Measurements from ENCODE around the gene PFDN6.
A peak's percentile ranks its signal among the peaks of the same experiment; 100 is the strongest.

Gene PFDN6

GRCh38 chr6:33289784-33290315 lies 449 bp downstream of the PFDN6 start:
- H3K4me1 ChIP-seq (ENCODE audit: control insufficient read depth in 1 of 2, insufficient read depth in 1 of 2, low read depth in 1 of 2, low read length in 1 of 2), result peaks cover 23 to 27% of the 10 kb centered on the region in 2 experiments
- no peaks in the 10 kb centered on the region for H3K27me3 ChIP-seq
- H3K36me3 ChIP-seq, result peaks cover 40% of the 10 kb centered on the region
- peak overlapping the region; percentile 78 for H3K27ac ChIP-seq
- no peaks in the 10 kb centered on the region for H3K9me3 ChIP-seq
- peak overlapping the region; percentile 98 to 99 for H3K4me3 ChIP-seq (ENCODE audit: low read depth in 1 of 2, low read length in 1 of 2)
- TF ChIP-seq CTCF (IDR thresholded peaks at IDR 0.05), result no peak

DNA sequence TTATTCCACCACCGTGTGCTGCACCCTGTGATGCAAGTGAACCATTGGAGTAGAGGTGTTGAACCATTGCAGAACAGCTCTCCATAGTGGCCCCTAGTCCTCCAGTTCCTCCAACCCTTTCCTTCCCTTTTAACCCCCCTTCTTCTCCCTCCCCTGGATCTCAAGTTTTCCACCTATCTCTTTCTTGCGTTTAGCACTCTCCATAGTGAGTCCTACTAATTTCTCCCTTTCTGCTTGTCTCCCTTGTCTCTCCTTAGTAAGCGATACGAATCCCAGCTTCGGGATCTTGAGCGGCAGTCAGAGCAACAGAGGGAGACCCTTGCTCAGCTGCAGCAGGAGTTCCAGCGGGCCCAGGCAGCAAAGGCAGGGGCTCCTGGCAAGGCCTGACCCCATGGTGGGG lies 1.1 kb downstream of the PFDN6 start:
- peak overlapping the region in 1 of 2 experiments; percentile 98 for H3K4me3 ChIP-seq (ENCODE audit: low read depth in 1 of 2, low read length in 1 of 2)
- H3K27me3 ChIP-seq, result no peaks in the 10 kb centered on the region
- H3K27ac ChIP-seq, result peak overlapping the region; percentile 78
- H3K4me1 ChIP-seq (ENCODE audit: control insufficient read depth in 1 of 2, insufficient read depth in 1 of 2, low read depth in 1 of 2, low read length in 1 of 2), result peaks cover 23 to 27% of the 10 kb centered on the region in 2 experiments
- no peaks in the 10 kb centered on the region for H3K9me3 ChIP-seq
- H3K36me3 ChIP-seq, result peaks cover 46% of the 10 kb centered on the region
- no peak for TF ChIP-seq CTCF (IDR thresholded peaks at IDR 0.05)

- Histone ChIP-seq H3K4me3 (ENCODE audit: low read depth in 1 of 2, low read length in 1 of 2) (no peak overlapping the region), H3K4me1 (ENCODE audit: control insufficient read depth in 1 of 2, insufficient read depth in 1 of 2, low read depth in 1 of 2, low read length in 1 of 2) (peaks cover 36 to 39% of the 10 kb centered on the region in 2 experiments), H3K36me3 (peaks cover 65% of the 10 kb centered on the region), H3K9me3 (no peaks in the 10 kb centered on the region), H3K27ac (peak overlapping the region; percentile 50), H3K27me3 (no peaks in the 10 kb centered on the region)
- TF ChIP-seq CTCF (IDR thresholded peaks at IDR 0.05), result no peak
Measured at GRCh38 chr6:33292996-33293682, 3.7 kb downstream of the PFDN6 start.

DNA sequence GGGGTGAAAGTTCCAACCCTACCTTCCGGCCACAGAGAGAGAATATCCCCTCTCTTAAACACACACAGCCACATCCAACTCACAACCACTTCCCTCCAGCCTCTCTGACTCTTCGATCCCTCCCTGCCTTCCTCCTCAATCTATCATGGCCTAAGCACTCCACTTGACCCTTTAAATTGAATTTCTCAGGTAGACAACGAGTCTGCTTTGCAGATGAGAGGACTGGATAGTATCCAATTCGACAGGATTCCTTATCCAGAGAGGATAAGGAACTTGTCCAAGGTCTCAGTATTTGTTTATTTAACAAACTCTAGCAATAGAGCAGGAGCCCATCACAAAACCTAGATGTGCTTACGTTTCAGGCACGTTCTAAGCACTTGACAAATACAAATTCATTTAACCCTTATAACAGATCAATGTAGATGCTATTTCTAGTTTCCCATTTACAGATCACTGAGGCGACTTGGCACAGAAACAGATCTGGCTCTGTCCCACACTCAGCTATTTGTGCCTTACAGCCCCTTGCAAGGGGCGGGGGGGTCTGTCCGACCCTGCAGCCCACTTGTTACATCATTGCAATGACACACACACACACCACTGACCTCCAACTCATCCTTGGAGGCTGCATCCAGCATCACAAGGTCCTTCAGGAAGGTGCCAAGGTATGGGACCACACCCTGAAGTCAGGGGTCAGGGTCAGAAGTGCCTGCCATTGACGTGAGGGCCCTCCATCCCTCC lies 4.9 kb downstream of the PFDN6 start:
- H3K4me3 ChIP-seq (ENCODE audit: low read depth in 1 of 2, low read length in 1 of 2), result no peak overlapping the region
- no peaks in the 10 kb centered on the region for H3K9me3 ChIP-seq
- no peak overlapping the region for H3K27ac ChIP-seq
- peaks cover 65% of the 10 kb centered on the region for H3K36me3 ChIP-seq
- TF ChIP-seq CTCF (IDR thresholded peaks at IDR 0.05), result no peak
- H3K27me3 ChIP-seq, result no peaks in the 10 kb centered on the region
- peaks cover 30 to 33% of the 10 kb centered on the region in 2 experiments for H3K4me1 ChIP-seq (ENCODE audit: control insufficient read depth in 1 of 2, insufficient read depth in 1 of 2, low read depth in 1 of 2, low read length in 1 of 2)

GRCh38 chr6:33295621-33296369 lies 6.4 kb downstream of the PFDN6 start:
- Histone ChIP-seq H3K9me3 (no peaks in the 10 kb centered on the region), H3K4me3 (ENCODE audit: low read depth in 1 of 2, low read length in 1 of 2) (no peak overlapping the region), H3K27ac (peak overlapping the region; percentile 98), H3K27me3 (no peaks in the 10 kb centered on the region), H3K4me1 (ENCODE audit: control insufficient read depth in 1 of 2, insufficient read depth in 1 of 2, low read depth in 1 of 2, low read length in 1 of 2) (peaks cover 29 to 33% of the 10 kb centered on the region in 2 experiments), H3K36me3 (peaks cover 75% of the 10 kb centered on the region)
- TF ChIP-seq CTCF (IDR thresholded peaks at IDR 0.05), result no peak
